22Rv1 (cell line): Measurements from ENCODE around the gene PDE3B.

Experiments
- ZFX ChIP-seq: fragments of 450-650 bp; IDR thresholded peaks from 2 replicates; pipeline ENCODE4 v1.6.1; 2017; ENCODE audit warnings: antibody characterized with exemption, borderline replicate concordance
- TF ChIP-seq, protein P1 (sequence below): fragments of 450-650 bp; IDR thresholded peaks from 2 replicates; pipeline ENCODE4 v1.5.1; 2017; ENCODE audit warnings: mild to moderate bottlenecking

DNA sequence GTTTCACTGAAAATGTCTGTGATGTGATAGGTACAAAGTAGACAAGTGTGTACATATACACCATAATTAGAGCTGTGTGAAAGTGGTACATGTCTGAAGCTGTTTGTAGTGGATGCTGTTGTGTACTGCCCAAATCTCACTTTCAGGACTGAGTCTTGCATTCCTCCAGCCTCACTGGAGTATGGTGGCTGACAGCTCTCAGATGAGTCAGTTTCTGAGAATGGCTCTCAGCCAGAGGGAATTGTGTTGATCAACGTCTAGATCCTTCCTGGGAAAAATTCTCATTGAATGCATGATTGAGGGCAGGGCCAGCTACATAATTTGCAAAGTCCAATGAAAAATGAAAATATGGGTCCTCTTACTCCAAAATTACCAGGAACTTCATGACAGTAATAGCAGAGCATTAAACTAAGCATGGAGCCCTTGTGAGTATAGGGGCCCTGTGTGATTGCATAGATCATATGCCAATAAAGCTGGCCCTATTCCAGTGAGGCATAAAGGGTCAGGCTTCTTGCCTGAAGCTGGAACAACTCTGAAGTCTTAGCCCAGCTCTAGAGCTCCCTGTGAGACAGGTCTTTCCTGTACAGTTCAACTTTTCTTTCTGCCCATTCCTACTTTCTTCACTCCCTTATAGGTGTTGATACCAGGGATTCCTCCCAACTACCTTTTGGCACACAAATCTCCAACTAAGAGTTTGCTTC lies 259.2 kb downstream of the PDE3B start:
- TF ChIP-seq, protein P1, sequence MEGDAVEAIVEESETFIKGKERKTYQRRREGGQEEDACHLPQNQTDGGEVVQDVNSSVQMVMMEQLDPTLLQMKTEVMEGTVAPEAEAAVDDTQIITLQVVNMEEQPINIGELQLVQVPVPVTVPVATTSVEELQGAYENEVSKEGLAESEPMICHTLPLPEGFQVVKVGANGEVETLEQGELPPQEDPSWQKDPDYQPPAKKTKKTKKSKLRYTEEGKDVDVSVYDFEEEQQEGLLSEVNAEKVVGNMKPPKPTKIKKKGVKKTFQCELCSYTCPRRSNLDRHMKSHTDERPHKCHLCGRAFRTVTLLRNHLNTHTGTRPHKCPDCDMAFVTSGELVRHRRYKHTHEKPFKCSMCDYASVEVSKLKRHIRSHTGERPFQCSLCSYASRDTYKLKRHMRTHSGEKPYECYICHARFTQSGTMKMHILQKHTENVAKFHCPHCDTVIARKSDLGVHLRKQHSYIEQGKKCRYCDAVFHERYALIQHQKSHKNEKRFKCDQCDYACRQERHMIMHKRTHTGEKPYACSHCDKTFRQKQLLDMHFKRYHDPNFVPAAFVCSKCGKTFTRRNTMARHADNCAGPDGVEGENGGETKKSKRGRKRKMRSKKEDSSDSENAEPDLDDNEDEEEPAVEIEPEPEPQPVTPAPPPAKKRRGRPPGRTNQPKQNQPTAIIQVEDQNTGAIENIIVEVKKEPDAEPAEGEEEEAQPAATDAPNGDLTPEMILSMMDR, result no peak
- no peak for TF ChIP-seq ZFX
